HG02852 (cell line): ENCODE data around the gene NKPD1.
A peak's percentile ranks its signal among the peaks of the same experiment; 100 is the strongest.

ENCODE experiments used
- ATAC-seq: cut with Tn5 transposase; IDR thresholded peaks from one replicate; pipeline ENCODE4 v1.9.1; 2021; ENCODE audit warnings: mild to moderate bottlenecking, moderate library complexity; ENCODE audit not compliant: unreplicated experiment

Gene NKPD1

DNA sequence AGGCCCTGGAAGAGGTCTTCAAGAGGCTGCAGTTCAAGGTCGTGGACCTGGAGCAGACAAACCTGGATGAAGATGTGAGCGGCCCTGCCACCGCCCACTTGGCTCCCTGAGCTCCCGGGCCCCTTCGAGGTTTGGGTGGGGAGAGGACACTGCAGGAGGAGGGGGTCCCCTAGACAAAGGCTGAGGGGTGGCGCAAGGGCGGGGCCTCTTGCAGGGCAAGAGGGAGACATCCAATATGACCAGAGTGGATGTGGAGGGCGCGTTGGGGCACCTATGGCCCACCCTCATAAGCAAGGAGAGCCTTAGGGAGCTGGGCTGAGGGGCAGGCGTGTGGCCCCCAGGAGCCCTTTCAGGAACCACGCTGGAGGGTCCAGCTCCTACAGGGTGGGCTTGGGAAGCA is 20.2 kb downstream of the NKPD1 start:
- ATAC-seq = no peak

DNA sequence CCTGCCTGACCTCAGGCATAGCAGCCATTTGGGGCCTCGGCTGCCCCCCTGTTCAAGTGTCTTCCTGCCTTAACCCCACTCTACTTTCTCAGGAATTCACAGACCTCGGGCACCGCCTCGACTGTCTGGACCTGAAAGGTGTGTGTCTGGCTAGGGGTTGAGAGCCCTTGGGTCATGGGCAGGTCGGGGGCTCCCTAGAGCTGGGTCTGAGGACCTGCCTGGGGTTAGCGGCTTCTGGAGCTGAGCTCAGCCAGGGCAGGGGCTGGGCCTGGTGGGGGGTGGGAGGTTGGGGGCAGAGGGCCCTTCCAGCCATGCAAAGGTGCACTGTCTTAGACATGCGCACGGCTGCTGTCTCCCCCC is 20.7 kb downstream of the NKPD1 start:
- ATAC-seq = no peak

DNA sequence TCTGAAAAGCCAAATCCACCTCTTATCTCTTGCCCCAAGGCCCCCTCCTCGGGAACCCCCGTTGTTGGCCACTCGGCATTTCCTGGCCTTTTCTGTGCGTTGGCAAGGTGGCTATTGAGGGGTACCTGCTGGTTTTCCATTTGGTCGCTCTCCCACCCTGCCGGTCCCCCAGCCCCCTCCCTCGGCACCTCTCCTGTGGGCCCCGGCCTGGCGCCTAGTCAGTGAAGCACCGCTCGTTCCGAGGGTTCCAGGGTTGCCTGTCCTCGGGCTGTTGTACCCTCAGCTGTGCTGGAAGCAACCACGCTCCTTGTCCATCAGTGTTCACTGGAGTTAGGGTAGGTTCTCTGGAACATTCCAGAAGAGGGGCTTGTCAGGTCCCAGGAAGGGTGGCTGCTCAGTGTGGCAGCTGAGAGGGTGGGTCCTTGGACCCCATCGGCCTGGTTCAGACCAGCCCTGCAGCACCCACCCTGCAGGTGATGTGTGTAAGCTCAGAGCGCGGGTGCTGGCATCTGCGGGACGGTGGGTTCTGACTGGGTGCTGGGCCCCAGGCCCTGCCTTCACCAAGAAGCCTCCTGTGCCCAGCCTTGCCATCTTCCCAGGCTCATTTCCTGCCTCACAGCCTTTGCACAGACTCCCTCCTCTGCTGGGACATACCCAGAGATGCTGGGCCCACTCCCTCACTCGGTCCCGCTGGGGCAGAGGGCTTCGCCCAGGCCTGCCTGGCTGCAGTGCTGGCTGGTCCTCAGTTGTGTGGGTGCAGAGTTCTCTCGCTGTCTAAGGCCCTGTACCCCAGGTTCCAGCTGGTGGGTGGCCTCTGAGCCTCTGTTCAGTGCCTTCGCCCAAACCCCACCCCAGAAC is 21.3 kb downstream of the NKPD1 start:
- no peak for ATAC-seq

DNA sequence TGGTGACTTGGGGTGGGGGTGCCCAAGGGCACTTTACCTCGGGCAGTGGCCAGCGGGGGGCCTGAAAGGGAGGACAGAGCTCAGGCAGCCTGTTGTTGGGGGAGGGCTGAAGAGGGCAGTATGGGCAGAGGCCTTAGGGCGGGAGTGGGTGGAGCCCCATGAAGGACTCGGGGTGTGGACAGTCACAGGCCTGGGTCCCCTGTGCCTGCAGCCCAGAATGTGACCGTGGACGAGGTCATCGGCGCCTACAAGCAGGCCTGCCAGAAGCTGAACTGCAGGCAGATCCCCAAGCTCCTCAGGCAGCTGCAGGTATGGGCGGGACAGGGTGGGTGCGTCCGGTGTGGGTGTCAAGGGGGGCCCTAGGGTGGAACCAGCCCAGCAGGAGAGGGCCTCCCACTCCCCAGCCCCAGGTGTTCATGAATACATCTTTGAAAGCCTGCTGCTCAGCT is 22.5 kb downstream of the NKPD1 start:
- no peak for ATAC-seq

DNA sequence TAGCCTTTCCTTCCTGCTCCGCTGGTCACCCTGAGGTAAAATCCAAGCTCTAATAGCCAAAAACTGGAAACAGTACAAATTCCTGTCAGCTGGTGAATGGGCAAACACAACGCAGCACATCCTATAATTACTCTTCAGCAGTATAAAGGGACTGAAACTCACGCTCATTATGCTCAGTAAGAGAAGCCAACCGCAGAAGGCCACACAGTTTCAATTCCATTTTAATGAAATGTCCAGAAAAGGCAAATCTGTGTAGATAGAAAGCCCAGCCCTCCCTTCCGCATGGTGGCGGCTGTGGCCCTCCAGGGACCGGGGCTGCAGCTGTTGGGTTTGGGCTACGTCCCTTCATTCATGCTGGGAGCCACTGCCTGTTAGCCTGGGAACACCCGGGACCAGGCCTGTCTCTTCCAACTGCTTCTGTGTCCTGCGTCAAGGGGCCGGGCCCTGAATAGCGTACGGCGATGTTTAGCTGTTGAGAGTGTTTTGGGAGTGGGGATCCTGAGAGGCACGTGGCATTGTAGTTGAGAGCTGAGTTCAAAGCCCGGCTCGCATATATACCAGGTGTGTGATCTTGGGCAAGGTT is 23.5 kb downstream of the NKPD1 start:
- ATAC-seq = peak; percentile 81

DNA sequence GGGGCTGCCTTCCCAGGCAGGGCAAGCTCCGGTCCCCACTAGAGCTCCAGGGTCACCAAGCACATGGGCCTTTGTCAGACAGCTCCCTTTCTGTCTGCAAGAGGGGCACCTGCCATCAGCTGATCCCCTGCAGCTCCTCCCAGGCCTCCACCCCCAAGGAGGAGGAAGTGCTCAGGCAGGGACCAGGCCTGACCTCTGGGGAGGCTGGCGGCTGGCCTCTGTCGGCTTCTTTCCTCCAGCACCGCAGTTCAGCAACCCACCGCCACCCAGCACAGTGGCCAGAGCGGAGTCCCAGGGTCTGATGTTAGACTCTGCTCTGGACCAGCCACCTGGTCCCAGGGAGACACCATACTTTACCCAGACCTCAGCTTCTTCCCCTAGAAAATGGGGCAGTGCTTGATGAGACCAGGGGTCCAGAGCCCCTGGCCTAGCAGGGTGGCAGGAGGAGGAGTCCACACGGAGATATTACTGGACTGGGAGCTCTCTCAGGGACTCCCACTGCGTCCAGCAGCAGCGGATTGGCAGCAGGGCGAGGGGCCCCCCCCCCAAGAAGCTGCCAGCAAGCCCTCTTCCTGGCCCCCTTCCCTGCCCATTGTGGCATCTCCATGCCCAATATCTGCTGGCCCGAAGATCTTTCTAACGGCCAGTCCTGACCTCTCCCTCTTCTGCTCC is 24.1 kb downstream of the NKPD1 start:
- no peak for ATAC-seq

DNA sequence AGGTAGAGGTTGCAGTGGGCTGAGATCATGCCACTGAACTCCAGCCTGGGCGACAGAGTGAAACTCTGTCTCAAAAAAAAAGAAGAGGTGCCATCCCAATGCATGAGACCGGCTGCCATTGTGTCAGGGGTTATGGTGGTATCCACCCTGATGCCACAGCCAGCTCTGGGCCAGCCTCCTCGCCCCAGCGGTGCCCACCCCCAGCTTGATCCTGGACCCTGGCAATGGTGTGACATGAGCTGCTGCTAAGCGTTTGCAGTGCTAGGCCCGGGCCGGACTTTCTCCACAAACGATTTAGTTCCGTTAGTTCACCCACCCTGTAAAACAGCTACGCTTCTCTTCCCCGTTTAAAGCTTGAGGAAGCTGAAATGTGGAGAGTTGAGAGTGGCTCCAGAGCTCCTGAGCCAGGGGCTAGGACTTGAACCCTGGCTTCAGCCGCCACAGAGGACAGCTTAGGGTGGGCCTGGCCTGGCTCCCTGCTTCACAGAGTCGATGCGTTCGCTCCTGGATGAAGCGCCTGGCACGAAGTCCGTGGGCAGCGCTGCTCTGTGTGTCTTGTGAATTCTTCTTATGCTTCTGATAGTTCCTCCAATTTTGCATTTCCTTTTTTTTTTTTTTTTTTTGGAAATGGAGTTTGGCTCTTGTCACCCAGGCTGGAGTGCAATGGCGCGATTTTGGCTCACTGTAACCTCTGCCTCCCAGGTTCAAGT is 25.5 kb downstream of the NKPD1 start:
- ATAC-seq = no peak

DNA sequence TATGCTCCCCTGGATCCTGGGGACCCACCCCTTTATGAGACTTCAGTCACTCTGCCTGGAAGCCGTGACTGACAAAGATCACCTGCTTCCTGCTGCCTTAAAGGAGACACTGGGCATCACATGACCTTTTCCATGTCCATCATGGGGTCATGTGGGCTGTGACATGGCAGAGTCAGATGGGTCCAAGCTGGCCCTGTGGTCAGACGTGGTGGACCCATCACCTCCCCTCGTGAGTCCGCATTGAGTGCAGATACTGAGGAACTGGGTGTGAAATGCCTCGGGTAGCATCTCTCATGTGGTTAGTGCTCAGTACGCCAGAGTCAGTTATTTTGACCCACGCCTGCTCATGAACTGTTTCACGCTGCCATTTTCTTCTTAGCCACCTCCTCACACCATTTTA is 27.1 kb downstream of the NKPD1 start:
- no peak for ATAC-seq

DNA sequence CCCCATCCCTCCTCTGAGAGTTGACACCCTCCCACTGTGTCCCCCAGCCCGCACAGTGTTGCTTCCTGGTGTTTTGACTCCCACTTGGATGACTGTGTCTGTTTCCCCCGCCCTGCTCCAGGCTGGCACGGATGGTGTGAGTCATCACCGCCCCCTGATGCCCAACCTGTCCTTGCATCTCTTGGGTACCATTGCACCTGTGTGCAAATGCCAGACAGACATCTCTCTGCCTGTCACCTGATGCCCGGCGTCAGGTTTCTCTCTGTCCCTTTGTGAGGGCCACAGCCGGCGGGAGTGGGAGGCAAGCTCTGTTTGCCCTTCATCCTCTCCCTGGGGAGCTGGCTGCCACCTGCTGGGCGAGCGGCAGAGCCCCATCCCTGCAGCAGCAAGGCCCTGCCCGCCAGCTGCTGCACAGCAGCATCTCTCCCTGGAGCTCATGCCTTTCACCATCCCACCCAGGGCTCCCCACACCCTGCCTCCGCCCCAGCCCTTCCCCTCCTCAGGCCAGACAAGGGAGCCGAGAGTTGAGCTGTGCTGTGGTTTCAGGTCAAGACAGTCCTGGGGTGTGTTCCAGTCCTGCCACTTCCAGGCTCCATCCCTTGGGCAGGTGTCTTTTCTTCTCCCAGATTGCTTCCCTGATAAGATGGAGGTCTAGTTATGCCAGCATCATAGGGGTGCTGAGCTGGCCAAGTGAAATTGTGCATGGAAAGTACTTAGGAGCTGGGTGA is 29.7 kb downstream of the NKPD1 start:
- ATAC-seq = no peak

DNA sequence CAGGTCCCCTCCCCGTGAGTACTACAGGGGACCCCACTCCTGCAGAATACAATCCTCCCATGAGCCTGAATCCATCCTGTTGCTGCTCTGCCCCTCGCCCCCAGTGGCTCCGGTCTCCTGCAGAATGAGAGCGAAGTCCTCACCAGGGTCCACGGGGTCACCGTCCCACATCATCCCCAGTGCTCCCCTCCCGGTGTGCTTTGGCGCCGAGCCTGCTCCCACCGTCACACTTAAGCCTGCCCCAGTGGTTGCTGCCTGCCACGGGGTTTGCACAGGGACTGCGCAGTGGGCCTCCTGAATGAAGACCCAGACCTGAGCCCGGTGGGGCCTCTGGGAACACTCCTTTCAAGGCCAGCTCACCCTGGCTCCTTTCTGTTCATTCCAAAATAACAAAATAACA is 30.5 kb downstream of the NKPD1 start:
- ATAC-seq = no peak

DNA sequence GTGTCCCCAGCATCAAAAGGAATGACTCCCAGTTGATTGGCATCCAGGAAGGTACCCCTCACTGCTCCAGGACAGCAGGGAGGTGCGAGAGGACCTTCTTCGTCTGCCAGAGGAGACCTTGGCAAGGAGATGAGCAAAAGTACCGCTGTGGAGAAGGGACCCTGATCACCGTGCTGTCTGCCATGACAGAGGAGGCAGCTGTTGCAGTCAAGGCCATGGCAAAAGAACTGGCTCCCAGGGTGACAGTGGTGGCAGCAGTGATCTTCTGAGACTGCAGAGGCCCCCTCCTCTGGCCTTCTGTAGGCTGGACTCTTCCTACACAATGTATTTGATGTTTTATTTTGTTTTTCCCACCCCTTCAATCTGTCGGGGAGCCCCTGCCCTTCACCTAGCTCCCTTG is 32.0 kb downstream of the NKPD1 start:
- ATAC-seq = no peak

DNA sequence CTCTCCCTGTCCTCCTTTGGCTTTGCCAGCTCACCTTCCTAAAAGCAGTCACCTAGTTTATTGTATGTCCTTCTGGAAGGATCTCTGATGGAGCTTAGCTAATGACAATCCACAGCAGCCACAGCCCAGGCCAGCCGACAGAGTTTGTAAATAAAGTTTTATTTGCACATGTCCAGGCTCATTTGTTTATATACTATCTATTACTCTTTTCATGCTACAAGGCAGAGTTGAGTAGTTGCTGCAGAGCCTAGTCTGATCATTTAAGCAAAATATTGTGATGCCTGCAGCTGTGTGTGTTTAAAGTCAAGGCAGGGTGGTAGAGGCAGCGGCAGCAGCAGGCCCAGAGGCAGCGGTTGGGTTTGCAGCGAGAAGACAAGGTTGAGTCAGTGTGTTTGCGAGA is 32.6 kb downstream of the NKPD1 start:
- ATAC-seq = no peak

DNA sequence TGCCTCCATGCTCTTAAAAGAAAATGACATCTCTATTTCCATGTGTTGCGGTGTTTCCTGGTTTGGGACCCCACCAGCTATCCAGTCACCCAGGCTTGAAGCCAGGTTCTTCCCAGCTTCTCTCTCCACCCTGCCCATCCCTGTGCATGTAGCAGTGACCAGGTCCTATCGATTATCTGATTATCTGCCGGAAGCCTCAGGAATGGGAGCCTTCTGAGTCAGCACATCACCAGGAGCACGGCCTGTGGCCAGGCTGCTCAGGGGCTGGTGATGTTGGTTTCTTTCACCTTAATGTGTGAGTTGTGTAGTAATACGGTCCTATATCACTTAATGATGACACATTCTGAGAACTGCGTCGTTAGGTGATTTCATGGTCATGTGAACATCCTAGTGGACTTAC is 34.1 kb downstream of the NKPD1 start:
- ATAC-seq = no peak

DNA sequence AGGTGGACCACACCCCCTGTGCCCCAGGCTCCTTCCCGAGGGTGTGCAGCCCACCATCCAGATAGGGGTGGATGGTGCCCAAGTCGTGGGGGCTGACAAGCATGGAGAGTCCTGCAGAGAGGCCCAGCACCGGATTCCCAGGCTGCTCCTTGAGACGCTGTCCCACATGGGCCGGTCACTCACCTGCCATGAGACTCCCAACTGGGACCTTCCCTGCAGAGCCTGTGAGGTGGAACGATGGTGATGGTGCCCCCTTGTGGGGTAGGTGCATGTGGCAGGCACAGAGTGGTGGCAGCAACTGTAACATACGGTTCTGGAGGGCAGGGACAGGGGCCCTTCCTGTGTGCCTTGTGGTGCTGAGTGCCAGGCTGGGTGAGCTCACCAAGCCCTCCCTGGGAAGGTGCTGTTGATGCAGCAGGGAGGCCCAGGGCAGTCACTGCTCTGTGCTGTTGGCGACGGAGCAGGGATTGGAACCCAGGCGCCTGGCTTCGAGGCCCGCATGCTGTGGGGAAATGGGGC is 34.7 kb downstream of the NKPD1 start:
- ATAC-seq = no peak

DNA sequence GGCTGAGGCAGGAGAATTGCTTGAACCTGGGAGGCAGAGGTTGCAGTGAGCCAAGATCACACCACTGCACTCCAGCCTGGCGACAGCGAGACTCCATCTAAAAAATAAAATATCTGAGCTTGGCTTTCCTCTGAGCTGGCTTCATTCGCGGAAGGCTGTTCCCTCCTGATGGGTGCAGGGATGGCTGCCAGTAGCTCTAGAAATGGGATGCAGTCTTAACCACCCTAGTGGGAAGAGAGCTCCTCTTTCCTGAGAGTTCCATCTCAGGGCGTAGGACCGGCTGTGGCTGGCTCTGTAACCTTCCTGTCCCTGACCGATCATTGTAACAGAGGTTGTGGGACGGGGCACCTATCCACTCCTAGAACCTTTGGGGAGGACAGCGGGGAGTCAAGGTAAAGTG is 35.4 kb downstream of the NKPD1 start:
- no peak for ATAC-seq

DNA sequence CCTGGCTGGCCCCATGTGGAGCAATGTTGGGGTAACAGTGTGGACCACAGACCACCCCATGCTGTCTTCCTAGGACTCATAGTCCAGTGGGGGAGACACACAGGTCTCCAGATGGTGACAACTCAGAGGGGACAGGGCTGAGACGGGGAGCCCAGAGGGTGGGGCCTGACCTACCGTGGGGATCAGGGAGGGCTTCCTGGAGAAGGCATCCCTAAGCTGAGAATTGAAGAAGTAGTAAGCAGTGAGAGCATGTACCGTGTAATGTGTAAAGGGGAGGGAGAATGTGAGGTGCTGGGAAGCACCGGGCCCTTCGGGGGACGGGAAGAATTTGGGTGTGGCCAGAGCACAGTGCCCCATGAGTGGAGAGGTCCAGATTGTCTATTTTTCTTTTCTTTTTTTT is 36.8 kb downstream of the NKPD1 start:
- ATAC-seq = no peak

DNA sequence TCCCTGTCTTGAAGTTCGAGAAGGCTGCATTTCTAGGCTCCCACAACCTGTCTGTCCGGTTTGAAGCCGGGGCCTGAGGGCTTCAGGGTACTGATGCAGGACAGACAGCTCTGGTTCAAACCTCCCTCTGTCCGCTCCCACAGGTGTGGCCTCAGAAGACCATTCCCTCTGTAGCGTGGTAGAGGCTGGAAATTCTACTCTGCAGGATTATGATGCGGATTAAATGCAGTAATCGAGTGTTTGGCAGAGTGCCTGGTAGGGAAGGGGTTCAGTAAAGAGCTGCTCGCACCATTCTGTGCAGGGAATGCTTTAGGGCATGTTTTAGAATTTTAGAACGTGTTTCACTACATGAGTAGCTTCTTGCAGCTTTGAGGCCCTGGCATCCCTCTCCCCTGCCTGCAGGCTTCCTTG is 37.3 kb downstream of the NKPD1 start:
- no peak for ATAC-seq

DNA sequence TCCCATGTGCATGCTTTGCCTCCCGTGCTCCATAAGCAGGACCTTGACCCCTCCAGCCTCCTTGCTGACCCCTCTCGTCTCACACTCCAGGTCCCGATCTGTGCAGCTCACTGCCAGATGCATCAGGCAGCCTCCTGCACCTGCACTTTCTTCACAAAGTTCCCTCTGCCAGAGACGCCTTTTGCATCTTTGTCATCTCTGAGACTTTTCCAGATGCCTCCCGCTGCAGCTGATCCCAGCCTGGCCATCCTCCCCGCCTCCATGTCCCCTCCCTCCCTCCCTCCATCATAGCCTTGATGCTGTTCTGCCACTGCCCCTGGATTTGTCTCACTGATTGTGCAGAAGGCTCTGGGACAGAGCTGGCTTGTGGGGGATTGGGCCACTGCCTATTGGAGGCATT is 38.0 kb downstream of the NKPD1 start:
- ATAC-seq = no peak

DNA sequence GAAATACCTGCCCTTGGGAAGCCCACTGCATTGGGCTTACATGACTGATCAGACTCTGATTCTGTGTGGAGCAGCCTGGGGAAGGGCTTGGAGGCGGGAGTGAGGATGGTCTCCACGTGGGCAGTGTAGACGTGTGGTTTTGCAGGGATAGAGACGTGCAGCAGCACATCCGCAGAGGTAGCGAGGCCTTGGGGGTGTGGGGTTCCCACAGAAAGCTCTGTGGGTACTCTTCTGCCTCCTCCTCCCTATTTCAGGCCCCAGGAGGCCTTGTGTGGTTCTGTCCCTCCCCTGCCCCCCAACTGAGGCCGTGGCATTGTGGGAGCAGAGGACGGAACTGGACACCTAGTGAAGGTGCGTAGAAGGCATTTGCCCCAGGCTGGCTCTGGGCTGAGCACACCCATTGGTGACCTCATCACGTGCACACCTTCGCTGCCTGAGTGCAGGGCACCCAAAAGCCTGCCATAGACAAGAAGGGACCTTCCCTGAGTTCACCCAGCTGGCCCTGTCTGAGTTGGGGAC is 38.9 kb downstream of the NKPD1 start:
- ATAC-seq = no peak

DNA sequence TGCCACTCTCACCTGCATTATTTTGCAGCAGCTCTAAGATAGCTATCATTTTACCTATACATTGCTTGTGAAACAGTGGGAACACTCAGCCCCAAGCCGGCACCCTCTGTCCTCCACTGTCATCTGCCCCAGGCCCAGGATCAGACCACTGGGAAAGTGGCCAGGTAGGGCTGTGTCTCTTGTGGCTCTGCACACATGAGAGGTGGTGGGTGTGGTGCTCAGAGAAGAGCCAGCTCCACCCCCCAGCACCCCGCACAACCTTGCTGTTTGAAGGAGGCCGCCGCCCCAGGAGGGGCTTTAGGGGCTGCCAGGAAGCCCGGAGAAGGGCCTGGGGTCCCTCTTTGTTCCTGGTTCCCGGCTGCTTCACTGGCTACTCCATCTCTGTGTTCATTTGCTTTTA is 41.2 kb downstream of the NKPD1 start:
- no peak for ATAC-seq
